NCI-H69 (cell line): Measurements from ENCODE around the gene KISS1R.

Experiments used
- DNase-seq: peaks from one replicate; lab custom pipeline; 2025; lab: John Stamatoyannopoulos, UW

Gene KISS1R

GRCh38 chr19:920051-920864 lies 3.1 kb downstream of the KISS1R start:
- peak; percentile 89 for DNase-seq

GRCh38 chr19:924553-925086 lies 7.5 kb downstream of the KISS1R start:
- peak; percentile 56 for DNase-seq

GRCh38 chr19:925087-925525 lies 8.0 kb downstream of the KISS1R start:
- DNase-seq: peak; percentile 94

GRCh38 chr19:925526-926322 lies 8.6 kb downstream of the KISS1R start, which contains the start of gene ARID3A:
Gene ARID3A, plus strand, starts transcription at chr19:926035. Its CDS starts 3,494 bp downstream, at chr19:929529.
- DNase-seq: peak; percentile 94

GRCh38 chr19:926323-926588 lies 9.1 kb downstream of the KISS1R start:
- DNase-seq: no peak

GRCh38 chr19:926589-927350 lies 9.6 kb downstream of the KISS1R start:
- peak; percentile 67 for DNase-seq

GRCh38 chr19:927351-927779 lies 10.2 kb downstream of the KISS1R start:
- peak; percentile 44 for DNase-seq

GRCh38 chr19:927780-928401 lies 10.8 kb downstream of the KISS1R start:
- no peak for DNase-seq

GRCh38 chr19:928471-929202 lies 11.5 kb downstream of the KISS1R start:
- DNase-seq: no peak

GRCh38 chr19:929203-929890 lies 12.2 kb downstream of the KISS1R start:
- DNase-seq: no peak

- no peak for DNase-seq
Observed at GRCh38 chr19:929891-930258, 12.7 kb downstream of the KISS1R start.

GRCh38 chr19:931860-932647 lies 14.9 kb downstream of the KISS1R start:
- no peak for DNase-seq

- peak; percentile 93 for DNase-seq
Observed at GRCh38 chr19:932648-933552, 15.8 kb downstream of the KISS1R start.

GRCh38 chr19:933553-933882 lies 16.4 kb downstream of the KISS1R start:
- no peak for DNase-seq

GRCh38 chr19:934197-934840 lies 17.2 kb downstream of the KISS1R start:
- no peak for DNase-seq

- peak; percentile 98 for DNase-seq
Observed at GRCh38 chr19:934865-935479, 17.8 kb downstream of the KISS1R start.

GRCh38 chr19:936175-936546 lies 19.0 kb downstream of the KISS1R start:
- no peak for DNase-seq

GRCh38 chr19:937259-937694 lies 20.1 kb downstream of the KISS1R start:
- no peak for DNase-seq
